Activated CD8-positive, alpha-beta memory T cell treated with anti-CD3 and anti-CD28 coated beads, Interleukin-2, amount 50 U/mL, for 24 hours (primary cell): ENCODE data around the gene TIGD3.

Experiments
- DNase-seq: peaks from one replicate; pipeline ENCODE4 v3.0.0-alpha.2; 2020; ENCODE audit errors: extremely low read depth

Gene TIGD3

GRCh38 chr11:65390099-65390941 lies 35.8 kb downstream of the TIGD3 start:
- no peak for DNase-seq

GRCh38 chr11:65390996-65391395 lies 36.4 kb downstream of the TIGD3 start:
- no peak for DNase-seq

- DNase-seq: no peak
Observed at GRCh38 chr11:65392186-65392829, 37.8 kb downstream of the TIGD3 start.

GRCh38 chr11:65392899-65393298 lies 38.3 kb downstream of the TIGD3 start:
- no peak for DNase-seq

GRCh38 chr11:65393513-65394079 lies 39.0 kb downstream of the TIGD3 start:
- DNase-seq: no peak

- DNase-seq: no peak
Observed at GRCh38 chr11:65394125-65394536, 39.6 kb downstream of the TIGD3 start.

GRCh38 chr11:65395961-65396530 lies 41.5 kb downstream of the TIGD3 start:
- no peak for DNase-seq

- DNase-seq: no peak
Observed at GRCh38 chr11:65396769-65397745, 42.5 kb downstream of the TIGD3 start.

- no peak for DNase-seq
Observed at GRCh38 chr11:65398362-65398910, 43.9 kb downstream of the TIGD3 start.

- DNase-seq: no peak
Observed at GRCh38 chr11:65399249-65399648, 44.7 kb downstream of the TIGD3 start.

GRCh38 chr11:65399845-65400244 lies 45.3 kb downstream of the TIGD3 start:
- no peak for DNase-seq

- no peak for DNase-seq
Observed at GRCh38 chr11:65400307-65401072, 45.9 kb downstream of the TIGD3 start.

GRCh38 chr11:65401073-65401802 lies 46.7 kb downstream of the TIGD3 start:
- DNase-seq: no peak

- DNase-seq: no peak
Observed at GRCh38 chr11:65401803-65402248, 47.3 kb downstream of the TIGD3 start.

GRCh38 chr11:65402790-65403189 lies 48.2 kb downstream of the TIGD3 start:
- DNase-seq: no peak

- DNase-seq: no peak
Observed at GRCh38 chr11:65403607-65404121, 49.1 kb downstream of the TIGD3 start.

- DNase-seq: no peak
Observed at GRCh38 chr11:65404210-65404609, 49.7 kb downstream of the TIGD3 start.

GRCh38 chr11:65404638-65405339 lies 50.2 kb downstream of the TIGD3 start:
- DNase-seq: no peak
